HFF-Myc (cell line): ENCODE data around the gene SH2D3A.
"Not testable (repeated sequence)": the region's sequence is repeated elsewhere in the genome, so short reads cannot be mapped to it uniquely, and the experiment has no call there.

Source experiments
- DNase-seq: peaks from one replicate; pipeline ENCODE4 v3.0.0-alpha.2; 2011; ENCODE audit warnings: low read depth; ENCODE audit errors: extremely low read depth
- H3K4me3 ChIP-seq: replicated peaks from 2 replicates; pipeline ENCODE4 v1.5.1; 2011; ENCODE audit warnings: low read depth, mild to moderate bottlenecking, control low read depth, low read length
- CTCF ChIP-seq: IDR thresholded peaks from 2 replicates; pipeline ENCODE4 v1.5.1; 2012; ENCODE audit warnings: mild to moderate bottlenecking, low read depth, low read length, control low read depth; ENCODE audit errors: missing control alignments

Gene SH2D3A

DNA sequence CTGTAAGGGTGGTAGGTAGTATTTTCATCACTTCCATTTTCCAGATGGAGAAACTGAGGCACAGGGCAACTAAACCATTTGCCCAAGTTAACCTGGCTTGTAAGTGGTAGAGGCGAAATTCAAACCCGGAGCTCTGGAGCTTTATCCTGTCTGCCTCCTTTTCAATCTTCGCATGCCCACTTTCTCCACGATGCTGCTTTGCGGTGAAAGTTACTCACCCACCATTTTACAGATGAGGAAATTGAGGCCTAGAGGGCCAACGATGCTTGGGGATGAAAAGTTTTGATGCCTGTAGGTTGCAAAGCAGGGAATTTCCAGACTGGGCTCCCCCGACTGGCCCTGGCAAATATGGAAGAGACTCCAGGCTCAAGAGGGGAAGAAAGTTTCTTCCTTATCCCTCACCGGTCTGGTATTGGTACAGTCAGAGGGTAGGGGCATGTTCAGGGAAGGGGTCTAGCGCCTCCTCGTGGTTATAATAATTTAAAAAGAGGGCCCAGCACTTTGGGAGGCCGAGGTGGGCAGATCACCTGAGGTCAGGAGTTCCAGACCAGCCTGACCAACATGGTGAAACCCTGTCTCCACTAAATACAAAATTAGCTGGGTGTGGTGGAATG is 1.9 kb upstream of the SH2D3A start:
- no peak overlapping the region for H3K4me3 ChIP-seq
- no peak for DNase-seq
- peak; percentile 35 for TF ChIP-seq CTCF

DNA sequence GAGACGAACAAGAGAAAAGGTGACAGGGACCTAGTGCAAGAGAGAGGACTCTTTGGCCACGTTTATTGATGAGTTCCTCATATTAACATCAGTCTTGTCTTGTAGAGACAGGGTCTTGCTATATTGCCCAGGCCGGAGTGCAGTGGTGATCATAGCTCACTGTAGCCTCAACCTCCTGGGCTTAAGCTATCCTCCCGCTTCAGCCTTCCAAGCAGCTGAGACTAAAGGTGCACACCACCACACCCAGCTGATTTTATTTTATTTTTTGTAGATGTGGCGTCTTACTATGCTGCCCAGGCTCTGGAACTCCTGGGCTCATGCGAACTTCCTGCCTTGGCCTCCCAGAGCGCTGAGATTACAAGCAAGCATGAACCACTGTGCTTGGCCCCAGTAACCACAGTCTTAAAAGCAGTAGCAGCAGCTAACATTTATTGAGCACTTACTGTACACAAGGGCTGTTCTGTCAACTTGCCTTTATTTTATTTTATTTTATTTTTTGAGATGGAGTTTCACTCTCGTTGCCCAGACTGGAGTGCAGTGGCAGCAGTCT is 1.1 kb upstream of the SH2D3A start:
- DNase-seq: no peak
- no peak for TF ChIP-seq CTCF
- no peak overlapping the region for H3K4me3 ChIP-seq

- DNase-seq: no peak
- H3K4me3 ChIP-seq: peak overlapping the region; percentile 15; the same call in 1 of the 2 replicates
- no peak for TF ChIP-seq CTCF
These were observed 216 bp downstream of the SH2D3A start for GRCh38 chr19:6767081-6767356.

- no peak for DNase-seq
- no peak overlapping the region for H3K4me3 ChIP-seq
- TF ChIP-seq CTCF: no peak
These were observed 716 bp downstream of the SH2D3A start for GRCh38 chr19:6766357-6767080.

GRCh38 chr19:6765738-6766356 is 1.4 kb downstream of the SH2D3A start:
- no peak for DNase-seq
- no peak overlapping the region for H3K4me3 ChIP-seq
- TF ChIP-seq CTCF: no peak

DNA sequence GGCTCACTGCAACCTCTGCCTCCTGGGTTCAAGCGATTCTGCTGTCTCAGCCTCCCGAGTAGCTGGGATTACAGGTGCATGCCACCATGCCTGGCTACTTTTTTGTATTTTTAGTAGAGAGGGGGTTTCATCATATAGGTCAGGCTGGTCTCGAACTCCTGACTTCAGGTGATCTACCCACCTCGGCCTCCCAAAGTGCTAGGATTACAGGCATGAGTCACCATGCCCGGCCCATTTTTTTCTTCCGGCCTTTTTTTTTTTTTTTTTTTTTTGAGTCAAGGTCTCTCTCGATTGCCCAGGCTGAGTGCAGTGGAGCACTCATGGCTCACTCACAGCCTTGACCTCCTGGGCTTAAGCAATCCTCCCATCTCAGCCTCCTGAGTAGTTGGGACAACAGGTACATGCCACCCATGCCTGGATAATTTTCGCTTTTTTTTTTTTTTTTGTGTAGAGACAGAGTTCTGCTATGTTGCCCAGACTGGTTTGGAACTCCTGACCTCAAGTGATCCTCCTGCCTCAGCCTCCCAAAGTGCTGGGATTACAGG is 4.9 kb downstream of the SH2D3A start:
- DNase-seq: not testable (repeated sequence)

GRCh38 chr19:6761053-6761676 is 6.1 kb downstream of the SH2D3A start:
- no peak for DNase-seq
- no peak for TF ChIP-seq CTCF
- no peak overlapping the region for H3K4me3 ChIP-seq

More for the DNA sequence above, 4.9 kb downstream of the SH2D3A start:
- not testable (repeated sequence) for H3K4me3 ChIP-seq
